Transverse colon (tissue), 4 donors: ENCODE measurements around the gene KNOP1. TPM values are rescaled to one million over a fixed set of nuclear protein-coding genes. Genes with fewer than 3 reads are reported as not detected.
"Not testable (repeated sequence)": the region's sequence is repeated elsewhere in the genome, so short reads cannot be mapped to it uniquely, and the experiment has no call there.

ENCODE experiments used
- DNase-seq: peaks from one replicate; pipeline ENCODE4 v3.0.0-alpha.2; 2019
- H3K27ac ChIP-seq, 4 donors: fragments of 200-600 bp; sonication (generic); 2 replicates each; pipeline ENCODE4 v1.5.1; 2016 to 2018; ENCODE audit warnings: inconsistent platforms in 4 of 4
- H3K27me3 ChIP-seq: fragments of 200-600 bp; sonication (generic); 2 replicates; pipeline ENCODE4 v1.5.1; 2017; ENCODE audit warnings: inconsistent platforms
- H3K36me3 ChIP-seq, 4 donors: fragments of 200-600 bp; sonication (generic); 2 replicates each; pipeline ENCODE4 v1.5.1; 2017 to 2019; ENCODE audit warnings: inconsistent platforms in 4 of 4
- H3K4me1 ChIP-seq, 4 donors: fragments of 200-600 bp; sonication (generic); 2 replicates each; pipeline ENCODE4 v1.5.1; 2017 to 2020; ENCODE audit warnings: inconsistent platforms in 4 of 4
- H3K4me3 ChIP-seq, 4 donors: fragments of 200-600 bp; sonication (generic); 1 replicate in 1 of 4; 2 replicates in 3 of 4; pipeline versions ENCODE4 v1.5.1 to v1.6.1; 2017 to 2019; ENCODE audit warnings: inconsistent platforms in 4 of 4
- H3K9me3 ChIP-seq, 2 donors: fragments of 200-600 bp; sonication (generic); 2 replicates each; pipeline ENCODE4 v1.5.1; 2017 to 2019; ENCODE audit warnings: inconsistent platforms in 2 of 2
- CTCF ChIP-seq, 5 experiments: fragments of 200-600 bp in 3 of 5; fragments of 450-650 bp in 2 of 5; sonication (generic) in 3 of 5; IDR thresholded peaks; 1 replicate in 2 of 5; 2 replicates in 3 of 5; pipeline ENCODE4 v1.5.1; 2016 to 2017; ENCODE audit warnings: antibody characterized with exemption in 5 of 5, inconsistent platforms in 3 of 5, mild to moderate bottlenecking in 2 of 5, moderate library complexity in 1 of 5
- EP300 ChIP-seq: sonication (generic); formaldehyde crosslinking; IDR thresholded peaks from one replicate; pipeline ENCODE4 v1.6.1; 2017; ENCODE audit warnings: antibody characterized with exemption, low read depth
- POLR2A ChIP-seq: fragments of 450-650 bp; IDR thresholded peaks from one replicate; pipeline ENCODE4 v1.6.1; 2016; ENCODE audit warnings: antibody characterized with exemption, mild to moderate bottlenecking, moderate library complexity
- POLR2AphosphoS5 ChIP-seq, 3 donors: sonication (generic); formaldehyde crosslinking; IDR thresholded peaks; one replicate each; pipeline ENCODE4 v1.6.1; 2016; ENCODE audit warnings: antibody characterized with exemption in 3 of 3
- WGBS, 2 donors: methylation state at CpG; one replicate each; pipeline ENCODE4 v1.1.5; 2018; ENCODE audit warnings: low coverage in 1 of 2; 5-methylcytosine and 5-hydroxymethylcytosine counted together
- in situ Hi-C, 4 donors: fragments of 200-750 bp; cut with MboI; loops; one replicate each; pipeline versions ENCODE4 v1.15.0 to v1.15.1; 2017; ENCODE audit warnings: low sequenced_read_pairs in 3 of 4, low pct_ligation_motif_present in 1 of 4, low pct_unique_long_range_greater_than_20kb in 1 of 4
- intact Hi-C: fragments of 100-400 bp; cut with DNase I; formaldehyde crosslinking; loops from one replicate; pipeline ENCODE4 v1.15.1; 2023; ENCODE audit warnings: low total_unique reads
- total RNA-seq, 4 donors: library from RNA; depleted of rRNA; stranded (reverse); fragments of >200 nt; gene quantifications; one replicate each; pipeline ENCODE4 v1.1.0, GENCODE V29; 2016

The KNOP1 gene
- total RNA-seq, 4 donors from 2014 or later = 4.4 to 25.8 (median 12.7) TPM

GRCh38 chr16:19717314-19717713 is 713 bp downstream of the KNOP1 start:
- H3K4me3 ChIP-seq = peak overlapping the region; percentile 73 to 95 (median 91)
- H3K27ac ChIP-seq = peak overlapping the region; percentile 82 to 90 (median 86)
- no peak for DNase-seq
- WGBS, 2 donors = 0 to 1% methylated on average over 4 to 10 of the region's 10 CpGs
- peaks cover 9 to 32% (median 27%) of the 10 kb centered on the region in 4 donors for H3K4me1 ChIP-seq
- in situ Hi-C loops (loop anchor here in 1 of 4 donors (25.0 kb wide), 1 partner anchor 170 kb away; the partner anchor contains the start of gene GPRC5B), intact Hi-C loops (loop anchor here (10.0 kb wide), 1 partner anchor 167 kb away; the partner anchor contains the start of gene GPRC5B)
- no peaks in the 10 kb centered on the region for H3K9me3 ChIP-seq
- no peaks in the 10 kb centered on the region for H3K27me3 ChIP-seq
- H3K36me3 ChIP-seq = no peaks in the 10 kb centered on the region
- TF ChIP-seq POLR2AphosphoS5 (IDR thresholded peaks at IDR 0.05) = no peak
- TF ChIP-seq POLR2A = no peak
- no peak for TF ChIP-seq CTCF (IDR thresholded peaks at IDR 0.05)
- no peak for TF ChIP-seq EP300

GRCh38 chr16:19716728-19717127 is 1.3 kb downstream of the KNOP1 start:
- not testable (repeated sequence) for H3K9me3 ChIP-seq, H3K36me3 ChIP-seq, H3K27me3 ChIP-seq, DNase-seq
- peak overlapping the region in 3 of 4 donors; percentile 73 to 95 (median 93) for H3K4me3 ChIP-seq
- WGBS, 2 donors = 0 to 17% methylated on average over 1 to 11 of the region's 11 CpGs
- H3K27ac ChIP-seq = peak overlapping the region; percentile 82 to 90 (median 86)
- H3K4me1 ChIP-seq = peaks cover 9 to 32% (median 27%) of the 10 kb centered on the region in 4 donors
- in situ Hi-C loops = loop anchor here in 1 of 4 donors (25.0 kb wide), 1 partner anchor 171 kb away; the partner anchor contains the start of gene GPRC5B
- intact Hi-C loops = loop anchor here (10.0 kb wide), 1 partner anchor 168 kb away; the partner anchor contains the start of gene GPRC5B

- peak overlapping the region in 2 of 4 donors; percentile 93 to 95 for H3K4me3 ChIP-seq
- peaks cover 9 to 32% (median 27%) of the 10 kb centered on the region in 4 donors for H3K4me1 ChIP-seq
These were observed 1.8 kb downstream of the KNOP1 start for GRCh38 chr16:19716183-19716582.

GRCh38 chr16:19715566-19715965 is 2.5 kb downstream of the KNOP1 start:
- Histone ChIP-seq H3K27me3 (no peaks in the 10 kb centered on the region), H3K36me3 (no peaks in the 10 kb centered on the region), H3K4me3 (no peak overlapping the region), H3K4me1 (peaks cover 9 to 32% (median 27%) of the 10 kb centered on the region in 4 donors), H3K27ac (peak overlapping the region; percentile 42 to 90 (median 72)), H3K9me3 (no peaks in the 10 kb centered on the region)
- no peak for DNase-seq
- in situ Hi-C loops = loop anchor here in 1 of 4 donors (25.0 kb wide), 1 partner anchor 172 kb away; the partner anchor contains the start of gene GPRC5B
- intact Hi-C loops = loop anchor here (10.0 kb wide), 1 partner anchor 169 kb away; the partner anchor contains the start of gene GPRC5B
- 79 to 84% methylated on average over 4 to 5 of the region's 5 CpGs for WGBS, 2 donors
- TF ChIP-seq POLR2AphosphoS5 (IDR thresholded peaks at IDR 0.05) (no peak), POLR2A (no peak), EP300 (no peak), CTCF (IDR thresholded peaks at IDR 0.05) (no peak)

More at GRCh38 chr16:19716183-19716582, 1.8 kb downstream of the KNOP1 start:
- DNase-seq = peak; percentile 63
- no peaks in the 10 kb centered on the region for H3K9me3 ChIP-seq
- in situ Hi-C loops = loop anchor here in 1 of 4 donors (25.0 kb wide), 1 partner anchor 171 kb away; the partner anchor contains the start of gene GPRC5B
- intact Hi-C loops = loop anchor here (10.0 kb wide), 1 partner anchor 169 kb away; the partner anchor contains the start of gene GPRC5B
- H3K27ac ChIP-seq = peak overlapping the region; percentile 82 to 90 (median 86)
- TF ChIP-seq EP300 = no peak
- peak in 2 of 3 donors; percentile 62 to 72 for TF ChIP-seq POLR2AphosphoS5 (IDR thresholded peaks at IDR 0.05)
- no peaks in the 10 kb centered on the region for H3K36me3 ChIP-seq
- 53 to 90% methylated on average over 1 of the region's 1 CpG for WGBS, 2 donors
- no peaks in the 10 kb centered on the region for H3K27me3 ChIP-seq

- intact Hi-C loops = loop anchor here (10.0 kb wide), 1 partner anchor 171 kb away; the partner anchor contains the start of gene GPRC5B
These were observed 4.3 kb downstream of the KNOP1 start for GRCh38 chr16:19713697-19714096.

More at GRCh38 chr16:19713697-19714096, 4.3 kb downstream of the KNOP1 start:
- Histone ChIP-seq H3K27ac (no peak overlapping the region), H3K27me3 (no peaks in the 10 kb centered on the region), H3K36me3 (no peaks in the 10 kb centered on the region), H3K9me3 (no peaks in the 10 kb centered on the region), H3K4me1 (peaks cover 9 to 25% (median 20%) of the 10 kb centered on the region in 4 donors), H3K4me3 (no peak overlapping the region)
- DNase-seq = no peak
- 67 to 79% methylated on average over 3 to 6 of the region's 6 CpGs for WGBS, 2 donors
- TF ChIP-seq CTCF (IDR thresholded peaks at IDR 0.05) (no peak), POLR2A (no peak), POLR2AphosphoS5 (IDR thresholded peaks at IDR 0.05) (no peak), EP300 (no peak)
- in situ Hi-C loops = loop anchor here in 1 of 4 donors (25.0 kb wide), 1 partner anchor 174 kb away; the partner anchor contains the start of gene GPRC5B
